GM12873 (cell line): Measurements from ENCODE around the gene ATP5MC2.

ENCODE experiments used
- TF ChIP-seq, protein P1 (sequence below): IDR thresholded peaks from 2 replicates; pipeline ENCODE4 v1.5.1; 2012; ENCODE audit warnings: low read depth, mild to moderate bottlenecking, moderate library complexity, low read length, control low read depth; ENCODE audit not compliant: insufficient read depth; ENCODE audit errors: missing control alignments

The ATP5MC2 gene

DNA sequence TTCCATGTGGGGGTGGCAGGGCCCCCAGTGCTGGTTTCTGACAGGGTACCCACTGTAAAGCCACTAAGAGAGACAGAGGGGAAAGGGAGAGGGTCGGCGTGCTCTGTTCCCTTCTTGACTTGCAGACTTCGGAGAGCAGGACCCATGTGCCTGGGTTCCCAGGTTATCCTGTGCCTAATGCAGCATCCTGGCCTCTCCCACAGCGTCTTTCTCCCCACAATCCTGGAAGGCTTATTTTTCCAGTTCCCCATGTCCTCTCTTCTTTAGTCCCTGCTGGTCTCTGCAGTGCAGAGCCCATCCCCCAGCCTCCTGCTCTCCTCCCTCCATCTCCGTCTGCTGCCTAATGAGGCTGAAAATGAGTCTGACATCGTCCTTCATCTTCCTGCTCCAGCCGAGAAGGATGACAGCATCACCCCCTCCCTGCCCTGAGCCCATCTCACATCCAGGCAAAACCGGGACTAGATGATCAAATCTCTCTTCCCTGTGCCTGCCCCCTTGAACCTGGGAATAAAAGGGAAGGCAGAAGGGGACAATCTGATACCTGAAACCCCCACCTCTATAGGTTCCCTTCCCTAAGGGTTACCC lies 36.3 kb upstream of the ATP5MC2 start:
- TF ChIP-seq, protein P1, sequence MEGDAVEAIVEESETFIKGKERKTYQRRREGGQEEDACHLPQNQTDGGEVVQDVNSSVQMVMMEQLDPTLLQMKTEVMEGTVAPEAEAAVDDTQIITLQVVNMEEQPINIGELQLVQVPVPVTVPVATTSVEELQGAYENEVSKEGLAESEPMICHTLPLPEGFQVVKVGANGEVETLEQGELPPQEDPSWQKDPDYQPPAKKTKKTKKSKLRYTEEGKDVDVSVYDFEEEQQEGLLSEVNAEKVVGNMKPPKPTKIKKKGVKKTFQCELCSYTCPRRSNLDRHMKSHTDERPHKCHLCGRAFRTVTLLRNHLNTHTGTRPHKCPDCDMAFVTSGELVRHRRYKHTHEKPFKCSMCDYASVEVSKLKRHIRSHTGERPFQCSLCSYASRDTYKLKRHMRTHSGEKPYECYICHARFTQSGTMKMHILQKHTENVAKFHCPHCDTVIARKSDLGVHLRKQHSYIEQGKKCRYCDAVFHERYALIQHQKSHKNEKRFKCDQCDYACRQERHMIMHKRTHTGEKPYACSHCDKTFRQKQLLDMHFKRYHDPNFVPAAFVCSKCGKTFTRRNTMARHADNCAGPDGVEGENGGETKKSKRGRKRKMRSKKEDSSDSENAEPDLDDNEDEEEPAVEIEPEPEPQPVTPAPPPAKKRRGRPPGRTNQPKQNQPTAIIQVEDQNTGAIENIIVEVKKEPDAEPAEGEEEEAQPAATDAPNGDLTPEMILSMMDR = no peak

DNA sequence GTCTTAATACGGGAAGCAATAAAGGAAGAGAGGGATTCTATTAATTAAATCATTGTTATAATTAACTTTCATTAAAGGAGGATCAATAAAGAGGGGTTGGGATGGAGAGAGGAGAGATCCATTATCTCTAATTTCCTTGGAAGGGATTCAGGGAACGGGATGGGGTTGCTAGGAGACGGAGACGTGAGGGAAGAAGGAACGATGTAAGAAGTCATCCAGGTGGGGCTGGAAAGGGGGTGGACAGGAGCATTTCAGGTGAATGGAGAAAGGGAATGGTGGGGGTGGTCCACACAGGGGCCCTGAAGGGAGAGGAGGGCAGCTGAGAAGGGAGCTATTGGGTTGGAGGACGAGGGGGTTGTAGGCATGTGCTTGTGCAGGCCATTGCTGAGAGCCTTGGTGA lies 34.2 kb upstream of the ATP5MC2 start:
- TF ChIP-seq, protein P1 = no peak

- TF ChIP-seq, protein P1 = no peak
Measured at GRCh38 chr12:53709671-53710070, 33.8 kb upstream of the ATP5MC2 start.

DNA sequence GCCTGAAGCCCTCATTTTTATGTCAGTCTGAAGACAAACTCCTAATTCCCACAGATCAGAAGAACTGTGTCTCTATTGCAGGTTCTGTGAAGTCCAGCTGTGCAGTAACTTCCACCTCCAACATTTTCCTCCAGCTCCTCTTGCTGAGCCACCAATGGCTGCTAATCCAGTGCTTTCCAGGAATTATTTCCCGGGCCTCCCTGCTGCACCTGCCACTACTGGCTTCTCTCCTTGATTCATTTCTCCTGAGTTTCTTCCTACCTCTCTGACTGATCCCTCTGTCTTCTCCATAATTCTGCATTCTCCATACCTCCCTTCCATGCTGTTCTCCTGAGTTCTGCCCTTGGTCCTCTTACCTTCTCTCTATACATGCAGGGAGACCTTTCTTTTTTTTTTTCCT lies 30.2 kb upstream of the ATP5MC2 start:
- TF ChIP-seq, protein P1 = no peak

- TF ChIP-seq, protein P1 = no peak
Measured at GRCh38 chr12:53703756-53704155, 27.9 kb upstream of the ATP5MC2 start.

DNA sequence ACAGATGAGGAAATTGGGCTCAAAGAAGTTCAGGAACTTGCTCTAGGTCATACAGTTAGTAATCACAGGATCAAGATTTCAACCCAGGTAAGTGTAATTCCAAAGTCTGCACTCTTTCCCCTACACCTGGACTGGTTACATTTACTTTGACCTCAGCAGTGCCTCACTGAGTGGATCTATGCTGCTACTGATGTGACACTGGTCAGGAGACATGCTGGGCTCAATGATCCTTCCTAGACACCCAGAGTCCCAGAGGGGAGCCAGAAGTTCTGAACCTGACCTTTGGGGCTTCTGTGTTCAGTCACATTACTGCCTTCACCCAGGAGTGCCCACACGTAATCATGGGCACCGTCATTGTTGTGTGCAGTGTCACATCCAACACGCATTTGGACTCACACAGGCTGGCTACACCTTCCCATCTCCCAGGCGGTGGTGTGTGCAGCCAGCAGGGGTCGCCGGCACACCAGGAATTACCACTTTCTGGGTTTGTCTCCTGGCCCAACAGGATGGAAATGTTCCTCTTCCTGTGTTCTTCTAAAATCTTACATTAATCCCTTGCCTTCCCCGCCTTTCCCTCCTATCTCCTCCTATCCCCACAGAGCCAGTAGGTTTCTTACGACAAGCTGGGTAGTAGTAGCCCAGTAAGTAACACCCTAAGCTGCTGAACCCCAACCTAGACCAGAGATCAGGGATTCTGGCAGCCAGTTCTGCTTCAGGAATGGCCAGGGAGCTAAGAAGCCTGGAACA lies 25.8 kb upstream of the ATP5MC2 start:
- TF ChIP-seq, protein P1 = peak; percentile 98

DNA sequence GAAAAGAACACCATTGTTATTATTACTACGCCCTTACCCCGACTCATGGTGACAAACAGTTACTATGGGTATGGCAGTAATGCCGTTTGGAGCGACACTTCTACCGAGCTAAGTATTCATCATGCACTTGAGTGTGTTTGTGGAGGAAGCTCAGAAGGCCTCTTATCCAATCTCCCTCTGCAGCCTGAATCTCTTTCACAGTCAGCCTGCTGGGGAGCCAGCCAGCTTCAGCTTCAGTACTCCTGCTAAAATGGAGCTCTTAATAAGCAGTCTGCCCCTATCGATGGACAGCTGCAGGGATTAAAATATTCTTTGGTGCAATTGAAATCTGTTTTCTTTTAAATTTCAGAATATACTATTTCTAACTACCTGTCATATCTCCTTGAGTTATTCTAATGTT lies 24.7 kb upstream of the ATP5MC2 start:
- TF ChIP-seq, protein P1 = no peak
